Fibroblast of the aortic adventitia (primary cell): ENCODE results near the gene PCCB. TPM values are rescaled to one million over a fixed set of nuclear protein-coding genes. Genes with fewer than 3 reads are reported as not detected.
"Not testable (repeated sequence)": the region's sequence is repeated elsewhere in the genome, so short reads cannot be mapped to it uniquely, and the experiment has no call there.

ENCODE experiments used
- DNase-seq: peaks from one replicate; pipeline ENCODE4 v3.0.0-alpha.2; 2010; ENCODE audit warnings: low read depth
- H3K4me3 ChIP-seq: 2 replicates; pipeline ENCODE4 v1.5.1; 2011; ENCODE audit warnings: low read depth, mild to moderate bottlenecking, control low read depth, low read length, moderate library complexity
- CTCF ChIP-seq: IDR thresholded peaks from 2 replicates; pipeline ENCODE4 v1.5.1; 2011; ENCODE audit warnings: mild to moderate bottlenecking, low read length, control low read depth, inconsistent platforms; ENCODE audit not compliant: insufficient read depth
- total RNA-seq: library from RNA; depleted of rRNA; stranded (reverse); fragments of >200 nt; gene quantifications from 2 replicates; pipeline ENCODE4 v1.2.3, GENCODE V29; 2012; ENCODE audit warnings: low replicate concordance

The PCCB gene
- total RNA-seq, 1 donor: 37.2 TPM

- TF ChIP-seq CTCF: no peak
- DNase-seq: no peak
- H3K4me3 ChIP-seq: no peak overlapping the region
Observed at GRCh38 chr3:136258199-136258598, 8.1 kb downstream of the PCCB start.

GRCh38 chr3:136261826-136262225, 11.7 kb downstream of the PCCB start:
- no peak for TF ChIP-seq CTCF

GRCh38 chr3:136262559-136262958, 12.4 kb downstream of the PCCB start:
- no peak for TF ChIP-seq CTCF
- DNase-seq: no peak
- no peak overlapping the region for H3K4me3 ChIP-seq

More at GRCh38 chr3:136261826-136262225, 11.7 kb downstream of the PCCB start:
- DNase-seq: no peak
- no peak overlapping the region for H3K4me3 ChIP-seq

- no peak for TF ChIP-seq CTCF
Observed at GRCh38 chr3:136263251-136263650, 13.1 kb downstream of the PCCB start.

GRCh38 chr3:136266468-136267125, 16.5 kb downstream of the PCCB start:
- not testable (repeated sequence) for H3K4me3 ChIP-seq, DNase-seq

More at GRCh38 chr3:136263251-136263650, 13.1 kb downstream of the PCCB start:
- DNase-seq: no peak
- H3K4me3 ChIP-seq: no peak overlapping the region

GRCh38 chr3:136267235-136267634, 17.1 kb downstream of the PCCB start:
- TF ChIP-seq CTCF: no peak
- no peak overlapping the region for H3K4me3 ChIP-seq
- no peak for DNase-seq

- no peak overlapping the region for H3K4me3 ChIP-seq
- no peak for TF ChIP-seq CTCF
- no peak for DNase-seq
Observed at GRCh38 chr3:136270179-136270578, 20.0 kb downstream of the PCCB start.

- not testable (repeated sequence) for DNase-seq, H3K4me3 ChIP-seq
Observed at GRCh38 chr3:136271626-136272025, 21.5 kb downstream of the PCCB start.
